GM18508 (cell line): ENCODE results near the gene SLC25A51.
"Not testable (repeated sequence)": the region's sequence is repeated elsewhere in the genome, so short reads cannot be mapped to it uniquely, and the experiment has no call there.

Experiments used
- ATAC-seq: cut with Tn5 transposase; IDR thresholded peaks from one replicate; pipeline ENCODE4 v1.9.1; 2021; ENCODE audit warnings: moderate number of reproducible peaks; ENCODE audit not compliant: insufficient read depth, unreplicated experiment

Gene SLC25A51

DNA sequence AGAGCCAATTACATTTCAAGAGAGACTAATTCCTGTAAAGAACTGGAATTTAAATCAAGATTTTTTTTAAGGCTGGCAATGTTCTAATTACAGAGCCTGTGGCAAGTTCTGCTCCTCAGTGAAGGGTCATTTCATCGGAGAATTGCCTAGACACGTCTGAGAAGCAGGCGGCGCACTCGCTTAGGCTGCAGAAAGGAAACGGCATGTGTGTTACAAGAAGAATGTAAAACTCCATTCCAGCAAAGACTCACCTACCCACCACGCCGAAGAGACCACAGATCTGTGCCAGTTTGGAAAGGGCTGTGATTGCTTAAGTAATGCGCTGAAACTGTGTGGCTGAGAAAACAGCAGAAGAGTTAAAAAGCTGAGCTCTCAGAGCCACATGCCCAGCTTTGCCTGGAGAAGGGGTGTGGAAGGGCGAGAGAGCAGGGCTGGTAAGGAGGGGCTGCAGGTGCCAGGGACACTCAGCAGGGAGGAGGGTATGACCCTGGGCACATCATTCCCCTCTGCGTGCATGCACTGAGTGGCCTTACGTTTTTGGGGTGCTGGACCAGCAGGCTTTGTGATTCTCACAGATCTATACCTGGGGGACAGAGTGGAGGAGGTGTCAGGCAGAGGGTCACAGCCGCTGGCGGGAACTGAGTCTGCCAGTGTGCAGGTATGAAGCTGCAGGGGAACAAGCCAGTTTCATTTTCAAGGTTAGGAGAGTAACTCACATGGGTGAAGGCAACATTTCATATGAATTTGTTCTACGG is 17.8 kb upstream of the SLC25A51 start:
- no peak for ATAC-seq

DNA sequence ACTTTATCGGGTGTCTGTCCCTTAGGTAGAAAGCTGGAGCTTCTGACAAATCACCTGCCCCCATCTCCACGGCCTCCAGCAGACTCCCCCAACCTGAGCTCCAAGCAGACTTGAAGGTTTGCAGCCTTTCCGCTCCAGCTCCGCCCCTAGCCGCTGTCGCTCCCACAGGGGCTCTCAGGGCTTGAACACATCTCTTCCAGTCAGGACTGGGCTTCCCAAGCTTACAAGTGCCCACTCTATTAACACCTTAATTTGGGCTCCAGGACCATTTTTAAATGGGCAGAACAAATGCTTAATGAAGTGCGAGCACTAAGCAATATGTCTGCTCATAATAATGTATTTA is 17.2 kb upstream of the SLC25A51 start:
- ATAC-seq: no peak

DNA sequence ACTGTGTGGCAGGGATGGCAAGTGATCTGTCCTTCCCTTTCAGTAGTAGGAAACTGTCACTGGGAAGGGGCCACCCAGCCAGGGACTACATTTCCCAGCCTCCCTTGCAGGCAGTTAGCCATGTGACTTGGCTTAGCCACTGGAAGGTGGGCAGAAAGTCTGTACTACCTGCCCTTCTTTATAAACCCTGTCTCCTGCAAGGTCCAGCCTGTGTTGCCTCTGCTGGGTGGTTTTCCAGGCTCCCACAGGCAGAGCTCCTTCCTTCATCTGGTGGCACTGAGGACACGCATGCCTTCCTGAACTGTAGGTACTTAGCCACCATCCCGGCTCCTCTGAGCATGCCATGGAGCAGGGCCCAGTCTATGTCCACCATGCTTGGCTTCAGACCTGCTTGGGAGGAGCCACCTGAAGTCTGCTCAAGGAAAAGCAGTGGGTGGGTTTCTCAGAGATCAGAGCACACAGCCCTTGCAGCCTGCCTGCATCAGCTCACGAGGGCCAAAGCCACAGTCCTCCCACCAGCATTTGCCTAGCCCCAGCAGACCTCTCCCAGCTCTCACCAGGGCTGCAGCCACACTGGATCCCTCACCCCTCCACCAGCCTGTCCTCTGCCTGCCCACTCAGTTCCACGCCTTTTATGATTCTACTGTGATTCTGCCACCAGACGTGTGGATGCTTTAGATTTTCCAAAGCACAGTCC is 16.7 kb upstream of the SLC25A51 start:
- no peak for ATAC-seq

DNA sequence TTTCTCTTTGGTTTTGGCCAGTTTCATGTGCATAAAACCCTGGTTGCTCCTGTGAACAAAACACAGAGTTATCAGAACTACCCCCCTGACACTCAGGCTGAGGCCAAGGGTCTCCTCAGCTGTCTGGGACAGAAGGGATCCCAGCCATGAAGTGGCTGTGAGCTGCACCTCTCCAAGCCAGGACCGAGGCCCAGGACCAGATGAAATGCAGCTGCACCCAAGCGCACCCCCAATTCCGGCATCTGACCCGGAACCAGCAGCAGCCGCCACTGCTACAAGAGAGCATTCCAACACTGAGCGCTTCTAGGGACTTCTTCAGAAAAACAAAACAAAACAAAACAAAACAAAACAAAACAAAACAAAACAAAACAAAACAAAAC is 16.0 kb upstream of the SLC25A51 start:
- ATAC-seq: no peak

DNA sequence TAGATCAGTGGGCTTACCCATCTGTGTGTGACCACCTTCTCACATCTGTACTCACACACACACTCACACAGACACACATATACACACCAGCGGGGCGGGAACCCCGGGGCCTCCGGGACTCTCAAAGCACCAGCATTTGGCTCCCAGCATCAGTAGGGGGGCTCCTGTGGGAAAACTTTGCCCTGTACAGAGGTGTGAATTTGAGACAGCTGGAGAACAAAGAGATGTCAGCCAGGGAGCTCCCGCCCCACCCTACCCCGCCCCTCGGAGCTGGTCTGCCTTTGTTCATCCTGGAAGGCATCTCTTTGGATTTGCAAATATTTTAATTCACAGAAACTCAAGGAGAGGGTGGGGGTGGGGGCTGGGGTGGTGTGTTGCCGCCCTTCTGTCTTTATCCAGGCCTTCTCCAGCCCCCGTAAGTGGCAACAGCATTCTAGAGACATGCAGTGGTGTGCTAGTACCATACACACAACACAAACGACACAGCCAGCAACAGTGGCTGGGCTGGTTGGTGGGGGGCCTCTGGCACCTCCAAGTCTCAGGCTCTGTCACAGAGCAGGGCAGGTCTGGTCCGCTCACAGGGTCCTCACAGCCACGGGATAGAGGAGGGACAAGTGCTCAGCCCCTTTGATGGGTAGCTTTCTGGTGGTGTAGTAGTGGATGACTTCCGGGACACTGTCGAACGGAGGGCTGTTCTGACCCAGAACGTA is 15.5 kb upstream of the SLC25A51 start:
- no peak for ATAC-seq

DNA sequence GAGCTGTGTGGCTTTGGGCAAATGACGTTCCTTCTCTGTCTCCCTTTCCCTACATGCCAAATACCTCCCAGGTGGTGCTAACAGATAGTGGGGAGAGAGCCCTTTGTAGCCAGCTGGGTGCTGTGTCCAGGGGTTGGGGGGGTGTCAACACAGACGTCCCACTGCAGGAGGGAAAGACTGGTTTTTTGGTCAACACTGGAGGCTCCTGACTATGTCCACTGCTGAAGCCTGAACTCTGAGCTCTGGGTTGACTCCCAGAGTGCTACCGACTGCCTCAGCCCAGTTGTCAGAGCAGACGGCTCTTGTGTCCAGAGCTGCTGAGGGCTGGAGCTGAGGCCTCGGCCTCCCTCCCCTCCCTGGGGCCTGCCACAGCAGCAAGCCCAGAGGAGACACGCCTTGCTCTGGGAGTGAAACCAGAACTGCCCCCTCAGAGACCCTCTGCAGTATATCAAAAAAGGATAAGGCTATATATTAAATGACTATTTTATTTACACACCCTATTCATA is 14.8 kb upstream of the SLC25A51 start:
- ATAC-seq: no peak

DNA sequence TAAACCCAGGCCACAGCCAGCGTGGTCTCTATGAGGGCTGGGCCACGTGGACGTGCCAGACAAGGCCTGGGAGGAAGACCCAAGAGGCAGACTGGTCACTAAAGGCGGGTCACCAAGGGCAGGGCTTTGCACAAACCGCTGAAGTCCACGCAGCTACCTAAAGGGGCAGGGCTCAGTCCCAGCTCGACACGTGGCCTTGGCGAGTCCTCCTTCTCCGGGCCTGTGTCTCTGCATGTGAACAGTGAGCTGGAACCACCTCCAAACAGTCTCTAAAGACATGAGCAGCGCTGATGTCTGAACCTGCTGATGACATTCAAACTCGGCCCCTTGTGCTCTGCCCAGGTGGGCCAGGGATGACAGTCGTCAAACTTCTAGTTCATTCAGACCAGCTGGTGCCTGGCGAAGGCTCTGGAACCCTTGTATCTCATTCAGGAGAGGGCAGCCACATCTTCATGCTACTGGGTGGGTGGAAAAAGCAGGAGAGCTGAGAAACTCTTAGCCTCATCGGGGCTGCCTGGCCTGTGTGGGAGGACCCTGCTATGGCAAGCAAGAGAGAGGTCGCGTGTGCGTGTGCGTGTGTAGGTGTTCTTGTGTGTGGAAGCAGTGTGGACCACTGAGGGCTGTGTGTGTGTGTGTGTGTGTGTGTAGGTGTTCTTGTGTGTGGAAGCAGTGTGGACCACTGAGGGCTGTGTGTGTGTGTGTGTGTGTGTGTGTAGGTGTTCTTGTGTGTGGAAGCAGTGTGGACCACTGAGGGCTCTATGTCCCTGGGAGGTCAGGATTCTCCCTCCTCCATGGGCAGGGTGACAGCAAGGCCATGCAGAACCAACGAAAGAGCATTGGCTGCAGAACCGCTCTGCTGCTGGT is 14.1 kb upstream of the SLC25A51 start:
- ATAC-seq: no peak

DNA sequence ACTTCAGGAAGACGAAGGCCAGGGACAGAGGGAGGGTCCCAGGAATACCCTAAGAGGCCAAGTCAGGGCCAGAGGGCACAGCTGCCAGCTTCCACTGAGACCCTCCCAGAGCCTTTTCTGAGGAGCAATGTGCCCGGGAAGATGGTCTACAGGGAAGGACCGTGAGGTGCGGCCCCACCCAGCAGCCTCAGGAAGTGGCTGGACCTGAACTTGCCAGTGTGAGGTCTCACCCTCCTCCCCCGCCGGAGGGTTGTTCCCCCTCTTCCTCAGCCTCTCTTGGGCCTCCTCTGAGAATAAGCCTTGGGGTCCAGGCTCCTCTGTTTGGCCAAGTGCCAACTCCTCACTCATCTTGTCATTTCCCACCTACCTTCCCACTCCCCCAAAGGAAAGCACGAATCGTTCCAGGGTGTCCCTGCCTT is 13.4 kb upstream of the SLC25A51 start:
- ATAC-seq: no peak

DNA sequence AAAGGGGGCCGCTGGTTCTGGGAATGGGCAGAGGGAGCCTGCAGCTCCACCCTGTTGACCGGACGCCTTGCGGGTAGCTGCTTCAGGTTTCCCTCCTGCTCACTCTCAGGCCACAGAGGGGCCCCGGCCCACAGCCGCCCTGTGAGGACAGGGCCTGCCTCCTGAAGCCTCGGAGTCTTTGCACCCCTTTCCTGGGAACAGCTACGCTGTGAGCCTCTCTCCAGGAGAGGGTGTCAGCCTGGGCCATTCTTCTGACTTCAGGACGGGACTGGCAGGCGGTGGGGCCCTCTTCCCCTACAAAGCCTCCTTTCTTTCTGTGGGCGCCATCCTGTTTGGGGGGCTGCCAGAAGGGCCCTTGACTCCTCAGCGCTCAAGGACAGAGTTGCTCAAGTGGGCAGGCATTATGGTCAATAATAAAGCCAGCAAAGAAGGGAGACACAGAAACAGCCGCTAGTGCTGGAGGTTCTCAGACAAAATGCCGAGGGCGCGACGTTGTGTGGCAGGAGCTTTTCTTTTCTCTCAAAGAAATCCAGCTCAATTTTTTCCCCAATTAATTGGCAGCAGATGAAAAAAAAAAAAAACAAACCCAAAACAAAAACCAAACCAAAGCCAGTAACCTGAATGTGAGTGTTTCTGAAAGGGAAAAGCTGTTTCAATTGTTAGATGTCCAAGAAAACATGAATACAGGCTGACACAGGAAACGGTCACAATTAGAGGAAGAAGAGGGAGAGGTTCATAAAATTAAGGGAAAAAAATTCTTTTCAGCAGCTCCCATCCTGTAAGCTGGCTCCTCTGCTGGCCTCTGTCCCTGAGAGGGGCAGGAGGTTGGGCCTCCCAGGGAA is 12.8 kb upstream of the SLC25A51 start:
- ATAC-seq: no peak

DNA sequence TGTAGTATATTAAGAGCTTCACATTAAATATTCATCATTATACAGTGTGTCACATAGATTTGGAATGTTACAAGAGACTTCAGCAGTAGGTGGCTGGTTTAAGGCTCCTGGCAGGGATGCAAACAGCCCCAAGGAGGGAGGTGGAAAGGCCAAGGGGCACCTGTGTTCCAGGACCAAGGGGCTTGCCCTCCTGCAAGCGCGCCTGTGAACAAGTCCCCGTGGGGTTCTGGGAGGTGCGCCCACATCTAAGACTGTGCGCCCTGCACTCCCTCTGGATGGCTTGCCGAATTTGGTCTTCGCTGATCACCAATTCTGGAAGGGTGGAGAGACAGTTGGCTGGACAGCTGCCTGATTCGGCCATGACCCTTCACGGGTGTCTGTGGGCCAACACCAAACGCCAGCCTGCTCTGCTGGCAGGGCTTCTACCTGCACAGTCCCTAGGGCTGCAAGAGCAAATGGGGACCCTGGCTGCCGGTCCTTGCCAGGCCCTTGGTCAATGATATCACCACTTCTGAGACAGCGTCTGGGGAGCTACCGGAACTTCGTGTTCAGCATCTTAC is 12.1 kb upstream of the SLC25A51 start:
- no peak for ATAC-seq

DNA sequence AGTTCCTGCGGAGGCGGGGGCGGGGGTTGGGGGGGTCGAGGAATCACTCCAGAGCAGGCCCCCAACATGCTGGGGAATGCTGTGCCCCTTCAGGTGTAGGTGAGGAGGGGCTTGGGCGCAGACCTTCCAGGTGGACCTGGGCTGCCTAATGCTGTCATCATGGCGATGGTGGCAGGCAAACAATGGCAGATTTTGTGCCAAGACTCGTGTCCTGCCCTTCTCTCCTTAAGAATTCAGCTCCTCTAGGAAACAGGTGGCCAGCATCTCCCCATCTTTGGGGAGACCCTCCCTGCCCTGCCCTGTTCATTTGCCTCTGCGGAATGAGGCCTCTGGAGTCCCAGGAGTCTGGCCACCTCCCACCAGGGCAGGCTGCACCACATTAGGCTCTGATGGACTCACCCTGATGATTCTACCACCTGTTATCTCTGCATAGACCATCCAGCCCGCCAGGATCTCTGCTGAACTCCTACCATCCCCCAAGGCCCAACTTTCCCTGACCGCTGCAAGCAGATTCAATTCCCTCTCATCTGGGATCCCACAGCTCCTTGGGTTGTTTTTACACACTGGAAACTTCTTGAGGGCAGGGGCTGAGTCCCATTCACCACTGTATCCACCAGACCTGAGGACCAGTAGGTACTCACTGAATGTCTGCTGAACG is 10.9 kb upstream of the SLC25A51 start:
- no peak for ATAC-seq

DNA sequence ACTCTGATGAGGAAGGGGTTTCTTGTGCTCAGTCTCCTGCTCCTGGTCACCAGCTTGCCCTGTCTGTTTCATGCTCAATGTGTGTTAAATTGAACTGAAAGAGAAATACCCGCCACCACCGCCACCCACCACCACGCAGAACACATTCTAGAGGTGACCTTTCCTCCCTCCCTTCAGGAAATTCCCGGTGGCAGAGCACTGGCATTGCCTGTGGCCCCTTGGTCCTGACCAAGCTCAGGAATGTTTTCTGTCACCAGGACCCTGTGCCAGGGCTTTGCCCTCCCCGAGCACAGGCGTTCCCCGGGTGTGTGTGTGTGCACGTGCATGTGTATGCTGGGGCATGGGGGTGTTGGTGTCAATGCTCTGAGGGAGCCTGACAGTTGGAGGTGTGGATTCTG is 10.2 kb upstream of the SLC25A51 start:
- ATAC-seq: no peak

DNA sequence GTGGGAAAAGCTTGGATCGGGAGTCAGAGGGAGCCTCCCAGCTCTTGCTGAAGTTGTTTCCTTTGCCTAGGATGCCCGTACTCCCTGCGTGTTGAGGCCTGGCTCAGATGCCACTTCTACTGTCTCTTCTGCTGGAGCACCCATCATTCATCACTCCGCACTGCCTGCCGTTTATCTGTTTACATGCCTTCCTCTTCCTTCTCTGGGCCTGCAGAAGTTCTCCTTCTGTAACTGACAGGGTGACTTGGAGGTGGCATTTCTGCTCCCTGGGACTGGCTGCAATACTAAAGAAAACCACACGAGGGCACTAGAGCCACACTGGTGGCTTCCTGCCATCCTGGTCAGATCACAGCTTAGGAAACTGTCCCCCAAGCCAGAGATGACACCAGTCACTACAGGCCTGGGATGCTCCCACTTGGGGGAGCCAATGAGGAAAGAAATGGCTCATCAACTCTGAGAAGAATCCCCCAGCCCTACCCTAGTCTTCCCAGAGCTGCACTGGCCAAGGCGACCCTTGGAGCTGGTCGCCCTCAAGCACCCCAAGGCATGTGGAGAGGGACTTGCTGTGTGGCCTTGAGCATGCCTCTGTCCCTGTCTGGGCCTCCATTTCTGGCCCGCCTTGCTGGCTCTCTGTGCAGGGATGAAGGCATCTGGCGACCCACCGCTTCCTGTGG is 9.7 kb upstream of the SLC25A51 start:
- no peak for ATAC-seq

DNA sequence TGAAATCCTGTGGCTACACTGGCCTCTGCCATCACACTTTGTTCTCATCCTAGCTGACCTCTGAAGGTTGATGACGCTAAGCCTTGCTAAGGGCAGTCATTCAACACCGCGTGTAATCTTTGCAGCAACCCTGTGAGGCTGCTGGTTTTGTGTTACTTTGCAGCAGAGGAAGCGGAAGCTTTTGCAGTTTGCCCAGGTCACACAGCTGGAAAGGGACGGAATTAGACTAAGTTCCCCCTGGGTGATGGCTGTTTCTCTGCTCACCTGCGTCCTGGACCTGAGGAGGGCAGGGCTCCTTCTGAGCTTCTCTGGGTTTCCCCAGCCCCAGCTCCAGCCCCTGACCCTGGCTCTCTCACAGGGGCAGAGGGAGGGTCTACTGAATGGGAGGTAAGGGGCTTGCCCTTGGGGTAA is 7.3 kb upstream of the SLC25A51 start:
- no peak for ATAC-seq

DNA sequence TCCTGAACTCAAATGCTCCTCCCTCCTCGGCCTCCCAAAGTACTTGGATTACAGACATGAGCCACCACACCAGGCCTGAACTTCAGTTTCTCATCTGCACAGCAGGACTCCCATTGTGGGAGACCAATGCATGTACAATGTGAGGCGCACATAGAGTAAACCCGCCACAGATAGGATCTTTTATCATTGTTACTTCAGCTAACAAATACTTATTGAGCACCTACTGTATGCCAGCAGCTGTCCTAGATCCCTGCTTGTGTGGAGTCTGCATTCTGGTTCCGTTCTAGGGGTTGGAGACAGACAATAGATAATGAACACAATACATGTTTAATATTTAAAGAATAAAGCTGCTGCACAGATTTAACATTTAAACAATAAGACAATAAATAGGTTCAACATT is 6.3 kb upstream of the SLC25A51 start:
- no peak for ATAC-seq

DNA sequence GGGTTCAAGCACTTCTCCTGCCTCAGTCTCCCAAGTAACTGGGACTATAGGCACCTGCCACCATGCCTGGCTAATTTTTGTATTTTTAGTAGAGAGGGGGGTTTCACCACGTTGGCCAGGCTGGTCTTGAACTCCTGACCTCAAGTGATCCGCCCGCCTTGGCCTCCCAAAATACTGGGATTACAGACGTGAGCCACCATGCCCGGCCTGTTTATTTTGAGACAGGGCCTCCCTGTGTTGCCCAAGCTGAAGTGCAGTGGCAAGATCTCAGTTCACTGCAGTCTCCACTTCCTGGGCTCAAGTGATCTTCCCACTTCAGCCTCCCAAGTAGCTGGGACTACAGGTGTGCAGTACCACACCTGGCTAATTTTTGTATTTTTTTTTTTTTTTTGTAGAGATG is 5.9 kb upstream of the SLC25A51 start:
- ATAC-seq: not testable (repeated sequence)

DNA sequence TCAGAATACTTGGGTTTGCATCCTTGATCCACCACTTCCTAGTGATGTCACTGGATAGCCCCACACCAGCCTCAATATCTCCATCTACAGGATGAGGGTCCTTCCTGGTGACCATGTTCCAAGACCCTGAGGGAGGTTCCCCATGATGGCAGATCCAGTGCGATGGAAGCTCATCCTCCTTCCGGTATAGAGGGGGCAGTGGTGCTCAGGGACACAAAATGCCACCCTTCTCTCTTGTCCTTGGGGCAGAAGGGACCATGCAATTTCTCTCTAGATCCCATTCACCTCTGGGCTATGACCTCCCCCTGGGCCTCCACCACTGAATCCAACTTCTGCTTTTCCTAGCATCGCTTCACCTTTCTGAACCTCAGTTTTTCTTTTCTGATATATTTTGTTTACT is 5.4 kb upstream of the SLC25A51 start:
- ATAC-seq: no peak

DNA sequence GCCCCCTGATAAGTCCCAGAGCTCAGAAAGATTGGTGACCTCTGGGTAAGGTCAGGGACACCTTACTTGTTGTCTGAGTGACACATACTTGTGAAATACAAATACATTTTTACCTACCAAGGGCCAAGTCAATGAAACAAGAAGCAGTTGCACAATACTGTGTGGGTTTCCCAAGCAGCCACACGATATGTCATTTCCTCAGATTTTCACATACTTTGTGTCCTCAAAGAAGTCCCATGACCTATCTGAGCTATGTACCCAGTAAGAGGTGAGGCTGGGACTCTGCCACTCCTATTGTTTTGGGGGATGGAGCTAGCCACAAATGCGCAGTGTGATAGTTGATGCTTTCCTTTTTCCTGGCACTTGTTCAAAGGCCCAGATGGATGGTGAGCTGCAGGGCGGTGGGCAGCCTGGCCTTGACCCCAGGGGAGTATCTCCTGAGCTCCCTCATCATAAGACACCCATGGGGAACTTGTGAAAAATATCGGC is 4.8 kb upstream of the SLC25A51 start:
- ATAC-seq: no peak
